MM.1S (cell line): Measurements from ENCODE around the gene TAF1A.

Experiments
- DNase-seq: peaks from one replicate; pipeline ENCODE4 v3.0.0-alpha.2; 2015
- H2AFZ ChIP-seq: fragments of 300-600 bp; sonication (generic); 2 replicates; pipeline ENCODE4 v1.6.0; 2016; ENCODE audit warnings: antibody characterized with exemption, low read length
- H3F3A ChIP-seq: fragments of 300-600 bp; sonication (generic); 2 replicates; pipeline ENCODE4 v1.6.1; 2016; ENCODE audit warnings: mild to moderate bottlenecking, antibody characterized with exemption, low read length, moderate library complexity, mixed read lengths; ENCODE audit not compliant: insufficient read depth
- H3K27ac ChIP-seq: fragments of 300-600 bp; sonication (generic); 2 replicates; pipeline ENCODE4 v1.5.1; 2016; ENCODE audit warnings: mild to moderate bottlenecking, low read length
- H3K27me3 ChIP-seq: fragments of 300-600 bp; sonication (generic); replicated peaks from 2 replicates; pipeline ENCODE4 v1.6.0; 2016; ENCODE audit warnings: low read length; ENCODE audit not compliant: insufficient read depth
- H3K36me3 ChIP-seq: fragments of 300-600 bp; sonication (generic); replicated peaks from 2 replicates; pipeline ENCODE4 v1.6.1; 2016; ENCODE audit warnings: mild to moderate bottlenecking, low read length, mixed read lengths; ENCODE audit not compliant: insufficient read depth
- H3K4me1 ChIP-seq: fragments of 300-600 bp; sonication (generic); 2 replicates; pipeline ENCODE4 v1.6.1; 2016; ENCODE audit warnings: low read length, mixed read lengths
- H3K4me2 ChIP-seq: fragments of 300-600 bp; sonication (generic); 2 replicates; pipeline ENCODE4 v1.6.0; 2016; ENCODE audit warnings: low read depth, low read length
- H3K4me3 ChIP-seq: fragments of 300-600 bp; sonication (generic); 2 replicates; pipeline ENCODE4 v1.5.1; 2016; ENCODE audit warnings: low read length, mixed read lengths
- H3K79me2 ChIP-seq: fragments of 300-600 bp; sonication (generic); 2 replicates; pipeline ENCODE4 v1.6.1; 2016; ENCODE audit warnings: mixed run types, low read length, mixed read lengths
- H3K9ac ChIP-seq: fragments of 300-600 bp; sonication (generic); 2 replicates; pipeline ENCODE4 v1.6.1; 2016; ENCODE audit warnings: low read length, mixed read lengths
- H3K9me2 ChIP-seq: fragments of 300-600 bp; sonication (generic); replicated peaks from 2 replicates; pipeline ENCODE4 v1.6.1; 2016; ENCODE audit warnings: mild to moderate bottlenecking, low read length, mixed read lengths; ENCODE audit not compliant: insufficient read depth
- H3K9me3 ChIP-seq: fragments of 300-600 bp; sonication (generic); replicated peaks from 2 replicates; pipeline ENCODE4 v1.6.1; 2016; ENCODE audit warnings: mild to moderate bottlenecking, low read length, mixed read lengths; ENCODE audit not compliant: insufficient read depth
- H4K20me1 ChIP-seq: fragments of 300-600 bp; sonication (generic); 2 replicates; pipeline ENCODE4 v1.6.1; 2016; ENCODE audit warnings: mild to moderate bottlenecking, low read length, moderate library complexity, mixed read lengths; ENCODE audit not compliant: insufficient read depth
- EZH2 ChIP-seq: fragments of 300-600 bp; sonication (generic); optimal IDR thresholded peaks from 2 replicates; pipeline ENCODE3; 2017; ENCODE audit warnings: low read depth, mild to moderate bottlenecking, antibody characterized with exemption, low read length, mixed read lengths
- EZH2phosphoT487 ChIP-seq: fragments of 300-600 bp; sonication (generic); IDR thresholded peaks from 2 replicates; pipeline ENCODE4 v1.6.1; 2018; ENCODE audit warnings: antibody characterized with exemption, low read length
- TF ChIP-seq, protein P1 (sequence below): fragments of 300-600 bp; sonication (generic); IDR thresholded peaks from 2 replicates; pipeline ENCODE4 v1.5.1; 2016; ENCODE audit warnings: antibody characterized with exemption, low read length, mixed read lengths

Gene TAF1A

DNA sequence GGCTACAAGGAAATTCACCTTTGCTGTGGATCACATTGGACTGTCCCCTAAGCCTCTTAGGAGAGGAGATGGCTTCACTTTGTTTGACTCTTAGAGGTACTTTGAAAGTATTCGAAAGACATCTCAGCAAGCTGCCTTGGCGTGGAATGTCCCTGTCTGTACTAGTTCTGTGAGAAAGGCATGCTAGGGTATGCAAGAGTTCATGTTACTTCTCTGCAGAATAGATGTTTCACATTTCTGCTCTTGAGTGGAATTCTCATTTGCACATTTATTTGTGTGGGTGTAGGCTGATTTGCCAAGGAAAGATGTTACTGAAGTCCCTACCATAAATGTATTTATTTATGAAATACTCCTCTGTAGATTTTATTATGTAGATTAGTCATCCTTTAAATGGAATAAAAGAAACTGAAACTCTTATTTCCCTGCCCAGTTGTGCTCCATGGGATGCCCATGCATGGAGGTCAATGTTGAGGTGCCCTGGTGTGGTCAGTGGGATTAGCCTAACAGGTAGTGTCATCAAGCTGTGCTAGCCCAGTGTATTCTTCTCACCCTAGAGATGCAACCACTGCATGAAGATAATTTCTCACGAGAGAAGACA lies 42.0 kb upstream of the TAF1A start:
- no peak overlapping the region for H3K9ac ChIP-seq
- no peaks in the 10 kb centered on the region for H3K27me3 ChIP-seq
- no peaks in the 10 kb centered on the region for H4K20me1 ChIP-seq
- H3K27ac ChIP-seq: no peak overlapping the region
- no peaks in the 10 kb centered on the region for H3K4me1 ChIP-seq
- no peaks in the 10 kb centered on the region for H3K79me2 ChIP-seq
- H3K36me3 ChIP-seq: no peaks in the 10 kb centered on the region
- no peaks in the 10 kb centered on the region for H3F3A ChIP-seq
- H2AFZ ChIP-seq: no peak overlapping the region
- H3K9me2 ChIP-seq: no peaks in the 10 kb centered on the region
- H3K4me2 ChIP-seq: no peak overlapping the region
- no peak for TF ChIP-seq EZH2phosphoT487
- TF ChIP-seq EZH2: no peak
- TF ChIP-seq, protein P1, sequence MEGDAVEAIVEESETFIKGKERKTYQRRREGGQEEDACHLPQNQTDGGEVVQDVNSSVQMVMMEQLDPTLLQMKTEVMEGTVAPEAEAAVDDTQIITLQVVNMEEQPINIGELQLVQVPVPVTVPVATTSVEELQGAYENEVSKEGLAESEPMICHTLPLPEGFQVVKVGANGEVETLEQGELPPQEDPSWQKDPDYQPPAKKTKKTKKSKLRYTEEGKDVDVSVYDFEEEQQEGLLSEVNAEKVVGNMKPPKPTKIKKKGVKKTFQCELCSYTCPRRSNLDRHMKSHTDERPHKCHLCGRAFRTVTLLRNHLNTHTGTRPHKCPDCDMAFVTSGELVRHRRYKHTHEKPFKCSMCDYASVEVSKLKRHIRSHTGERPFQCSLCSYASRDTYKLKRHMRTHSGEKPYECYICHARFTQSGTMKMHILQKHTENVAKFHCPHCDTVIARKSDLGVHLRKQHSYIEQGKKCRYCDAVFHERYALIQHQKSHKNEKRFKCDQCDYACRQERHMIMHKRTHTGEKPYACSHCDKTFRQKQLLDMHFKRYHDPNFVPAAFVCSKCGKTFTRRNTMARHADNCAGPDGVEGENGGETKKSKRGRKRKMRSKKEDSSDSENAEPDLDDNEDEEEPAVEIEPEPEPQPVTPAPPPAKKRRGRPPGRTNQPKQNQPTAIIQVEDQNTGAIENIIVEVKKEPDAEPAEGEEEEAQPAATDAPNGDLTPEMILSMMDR: no peak
- H3K4me3 ChIP-seq: no peak overlapping the region
- no peak for DNase-seq
- no peaks in the 10 kb centered on the region for H3K9me3 ChIP-seq

DNA sequence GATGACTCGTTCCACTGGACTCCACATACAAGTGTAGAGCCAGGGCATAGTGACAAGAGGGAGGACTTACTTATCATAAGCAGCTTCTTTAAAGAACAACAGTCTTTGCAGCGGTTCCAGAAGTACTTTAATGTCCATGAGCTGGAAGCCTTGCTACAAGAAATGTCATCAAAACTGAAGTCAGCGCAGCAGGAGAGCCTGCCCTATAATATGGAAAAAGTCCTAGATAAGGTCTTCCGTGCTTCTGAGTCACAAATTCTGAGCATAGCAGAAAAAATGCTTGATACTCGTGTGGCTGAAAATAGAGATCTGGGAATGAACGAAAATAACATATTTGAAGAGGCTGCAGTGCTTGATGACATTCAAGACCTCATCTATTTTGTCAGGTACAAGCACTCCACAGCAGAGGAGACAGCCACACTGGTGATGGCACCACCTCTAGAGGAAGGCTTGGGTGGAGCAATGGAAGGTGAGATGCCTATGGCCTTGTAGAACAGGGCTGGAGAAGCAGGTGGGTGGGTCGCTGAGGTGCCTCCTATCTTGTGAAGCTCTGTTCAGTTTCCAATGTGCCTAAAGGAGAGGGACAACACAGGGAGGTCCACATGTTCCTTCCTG lies 40.3 kb upstream of the TAF1A start:
- Histone ChIP-seq H2AFZ (no peak overlapping the region), H3K9ac (no peak overlapping the region), H3F3A (no peaks in the 10 kb centered on the region), H3K4me2 (no peak overlapping the region), H3K36me3 (no peaks in the 10 kb centered on the region), H3K4me1 (no peaks in the 10 kb centered on the region), H3K9me3 (no peaks in the 10 kb centered on the region), H3K27me3 (no peaks in the 10 kb centered on the region), H3K9me2 (no peaks in the 10 kb centered on the region), H3K79me2 (no peaks in the 10 kb centered on the region), H4K20me1 (no peaks in the 10 kb centered on the region), H3K4me3 (no peak overlapping the region), H3K27ac (no peak overlapping the region)
- TF ChIP-seq EZH2phosphoT487 (no peak), EZH2 (no peak)
- TF ChIP-seq, protein P1: no peak
- DNase-seq: no peak

- Histone ChIP-seq H4K20me1 (no peaks in the 10 kb centered on the region), H3K9me2 (no peaks in the 10 kb centered on the region), H3K4me1 (no peaks in the 10 kb centered on the region), H3K9me3 (no peaks in the 10 kb centered on the region), H3K4me3 (no peak overlapping the region), H3F3A (no peaks in the 10 kb centered on the region), H3K79me2 (no peaks in the 10 kb centered on the region), H3K27me3 (no peaks in the 10 kb centered on the region), H3K9ac (no peak overlapping the region), H3K27ac (no peak overlapping the region), H3K4me2 (no peak overlapping the region), H3K36me3 (no peaks in the 10 kb centered on the region), H2AFZ (no peak overlapping the region)
- no peak for DNase-seq
- no peak for TF ChIP-seq EZH2phosphoT487
- TF ChIP-seq, protein P1: no peak
- no peak for TF ChIP-seq EZH2
Measured at GRCh38 chr1:222627232-222627631, 37.5 kb upstream of the TAF1A start.
